Fibroblast of skin of left biceps (primary cell): ENCODE results near the gene L3MBTL4.
"Not testable (repeated sequence)": the region's sequence is repeated elsewhere in the genome, so short reads cannot be mapped to it uniquely, and the experiment has no call there.

ENCODE experiments used
- DNase-seq, 2 experiments: peaks; one replicate each; pipeline ENCODE4 v3.0.0-alpha.2; 2013; ENCODE audit warnings: low read depth in 2 of 2

L3MBTL4 gene

GRCh38 chr18:6199777-6200176 lies 214.9 kb downstream of the L3MBTL4 start:
- DNase-seq = no peak

- DNase-seq = no peak
Observed at GRCh38 chr18:6198585-6198984, 216.1 kb downstream of the L3MBTL4 start.

GRCh38 chr18:6194640-6195039 lies 220.1 kb downstream of the L3MBTL4 start:
- DNase-seq = no peak

- DNase-seq = not testable (repeated sequence)
Observed at GRCh38 chr18:6185782-6186181, 228.9 kb downstream of the L3MBTL4 start.

- no peak for DNase-seq
Observed at GRCh38 chr18:6174983-6175745, 239.5 kb downstream of the L3MBTL4 start.

- no peak for DNase-seq
Observed at GRCh38 chr18:6170604-6171003, 244.1 kb downstream of the L3MBTL4 start.

GRCh38 chr18:6161549-6161948 lies 253.2 kb downstream of the L3MBTL4 start:
- no peak for DNase-seq

- no peak for DNase-seq
Observed at GRCh38 chr18:6159426-6159825, 255.3 kb downstream of the L3MBTL4 start.

GRCh38 chr18:6158958-6159357 lies 255.8 kb downstream of the L3MBTL4 start:
- DNase-seq = no peak

- DNase-seq = no peak
Observed at GRCh38 chr18:6156446-6156845, 258.3 kb downstream of the L3MBTL4 start.

GRCh38 chr18:6155707-6156106 lies 259.0 kb downstream of the L3MBTL4 start:
- DNase-seq = no peak

- no peak for DNase-seq
Observed at GRCh38 chr18:6150430-6150829, 264.3 kb downstream of the L3MBTL4 start.

- DNase-seq = no peak
Observed at GRCh38 chr18:6146307-6146661, 268.4 kb downstream of the L3MBTL4 start.

GRCh38 chr18:6145645-6146306 lies 268.9 kb downstream of the L3MBTL4 start:
- no peak for DNase-seq

GRCh38 chr18:6139007-6139406 lies 275.7 kb downstream of the L3MBTL4 start:
- no peak for DNase-seq

GRCh38 chr18:6135901-6136300 lies 278.8 kb downstream of the L3MBTL4 start:
- not testable (repeated sequence) for DNase-seq

- not testable (repeated sequence) for DNase-seq
Observed at GRCh38 chr18:6135029-6135428, 279.7 kb downstream of the L3MBTL4 start.

GRCh38 chr18:6132751-6133368 lies 281.9 kb downstream of the L3MBTL4 start:
- no peak for DNase-seq

GRCh38 chr18:6120820-6121279 lies 293.9 kb downstream of the L3MBTL4 start:
- no peak for DNase-seq

GRCh38 chr18:6119761-6120160 lies 294.9 kb downstream of the L3MBTL4 start:
- no peak for DNase-seq

- no peak for DNase-seq
Observed at GRCh38 chr18:6118080-6118479, 296.6 kb downstream of the L3MBTL4 start.

- DNase-seq = no peak
Observed at GRCh38 chr18:6115710-6116109, 299.0 kb downstream of the L3MBTL4 start.

GRCh38 chr18:6113650-6114049 lies 301.1 kb downstream of the L3MBTL4 start:
- no peak for DNase-seq
